Vagina (tissue), 2 donors: Measurements from ENCODE around the gene TGFBRAP1.

Source experiments
- POLR2A ChIP-seq, 2 donors: fragments of 450-650 bp; IDR thresholded peaks; one replicate each; pipeline ENCODE4 v1.6.1; 2017; ENCODE audit warnings: antibody characterized with exemption in 2 of 2, mild to moderate bottlenecking in 2 of 2, moderate library complexity in 2 of 2
- TF ChIP-seq, protein P1 (sequence below), 3 experiments: fragments of 450-650 bp in 2 of 3; fragments of 200-600 bp in 1 of 3; sonication (generic) in 1 of 3; IDR thresholded peaks; one replicate each; pipeline ENCODE4 v1.5.1; 2017 to 2019; ENCODE audit warnings: antibody characterized with exemption in 3 of 3, mild to moderate bottlenecking in 2 of 3, moderate library complexity in 2 of 3

- TF ChIP-seq, protein P1, sequence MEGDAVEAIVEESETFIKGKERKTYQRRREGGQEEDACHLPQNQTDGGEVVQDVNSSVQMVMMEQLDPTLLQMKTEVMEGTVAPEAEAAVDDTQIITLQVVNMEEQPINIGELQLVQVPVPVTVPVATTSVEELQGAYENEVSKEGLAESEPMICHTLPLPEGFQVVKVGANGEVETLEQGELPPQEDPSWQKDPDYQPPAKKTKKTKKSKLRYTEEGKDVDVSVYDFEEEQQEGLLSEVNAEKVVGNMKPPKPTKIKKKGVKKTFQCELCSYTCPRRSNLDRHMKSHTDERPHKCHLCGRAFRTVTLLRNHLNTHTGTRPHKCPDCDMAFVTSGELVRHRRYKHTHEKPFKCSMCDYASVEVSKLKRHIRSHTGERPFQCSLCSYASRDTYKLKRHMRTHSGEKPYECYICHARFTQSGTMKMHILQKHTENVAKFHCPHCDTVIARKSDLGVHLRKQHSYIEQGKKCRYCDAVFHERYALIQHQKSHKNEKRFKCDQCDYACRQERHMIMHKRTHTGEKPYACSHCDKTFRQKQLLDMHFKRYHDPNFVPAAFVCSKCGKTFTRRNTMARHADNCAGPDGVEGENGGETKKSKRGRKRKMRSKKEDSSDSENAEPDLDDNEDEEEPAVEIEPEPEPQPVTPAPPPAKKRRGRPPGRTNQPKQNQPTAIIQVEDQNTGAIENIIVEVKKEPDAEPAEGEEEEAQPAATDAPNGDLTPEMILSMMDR (IDR thresholded peaks at IDR 0.05) = no peak
- TF ChIP-seq POLR2A (IDR thresholded peaks at IDR 0.05) = no peak
These were observed 4.7 kb upstream of the TGFBRAP1 start for GRCh38 chr2:105334211-105334610.
